ENCODE results near the gene CEP112. TPM values are rescaled to one million over a fixed set of nuclear protein-coding genes. Genes with fewer than 3 reads are reported as not detected.

Gene CEP112
- total and polyA plus RNA-seq, 2 of the 8 experiments (the other 6 are each of a cell fraction or from before 2014, with no cell fraction given): 0.62 to 3.1 TPM

- FAIRE-seq: no peak
- CTCF ChIA-PET (ENCODE audit: partially characterized antibody): interaction anchor here (0.7 kb wide), 1 partner anchor 125 kb away, joined by 3 read pairs; no protein-coding TSS in a partner anchor
Observed at GRCh38 chr17:66040402-66040801, 151.5 kb downstream of the CEP112 start.

More at GRCh38 chr17:66040402-66040801, 151.5 kb downstream of the CEP112 start:
- Histone ChIP-seq H3K27me3 (replicated peaks in 1 of 4; ENCODE audit: control insufficient read depth in 3 of 4, extremely low read depth in 1 of 4, insufficient read depth in 3 of 4, low read length in 3 of 4) (no peaks in the 10 kb centered on the region), H4K8ac (ENCODE audit: extremely low read depth, insufficient read depth, low read length) (no peak overlapping the region), H4K20me1 (replicated peaks in 1 of 2; ENCODE audit: control insufficient read depth in 1 of 2, insufficient read depth in 2 of 2, low read length in 2 of 2) (no peaks in the 10 kb centered on the region), H2BK12ac (ENCODE audit: low read depth, low read length) (no peak overlapping the region), H2BK120ac (replicated peaks; ENCODE audit: low read depth, low read length) (no peak overlapping the region), H3K9ac (replicated peaks in 1 of 4; ENCODE audit: extremely low read depth in 1 of 4, low read depth in 3 of 4, low read length in 3 of 4) (no peak overlapping the region), H4K5ac (ENCODE audit: insufficient read length, low read depth, low read length) (no peak overlapping the region), H3K14ac (ENCODE audit: insufficient read length) (no peak overlapping the region), H3K23ac (ENCODE audit: insufficient read length) (no peak overlapping the region), H4K91ac (replicated peaks; ENCODE audit: insufficient read length, low read length) (no peak overlapping the region), H3K4ac (replicated peaks; ENCODE audit: insufficient read length, low read depth, low read length) (no peak overlapping the region), H3K4me3 (ENCODE audit: extremely low read depth in 1 of 4, insufficient read depth in 2 of 4, low read depth in 3 of 4, low read length in 4 of 4) (no peak overlapping the region), H2AK5ac (ENCODE audit: low read depth, low read length) (no peak overlapping the region), H3K4me1 (replicated peaks in 1 of 4; ENCODE audit: control insufficient read depth in 3 of 4, insufficient read depth in 4 of 4, low read length in 3 of 4) (no peaks in the 10 kb centered on the region), H3K9me3 (ENCODE audit: insufficient read depth in 2 of 2, low read depth in 1 of 2, low read length in 1 of 2) (no peaks in the 10 kb centered on the region), H3K18ac (ENCODE audit: extremely low read depth, low read length) (no peak overlapping the region), H3K23me2 (ENCODE audit: low read depth, low read length) (no peaks in the 10 kb centered on the region), H2BK5ac (ENCODE audit: low read depth, low read length) (no peak overlapping the region), H2AFZ (ENCODE audit: low read length) (no peak overlapping the region), H2BK20ac (ENCODE audit: low read length) (no peak overlapping the region), H3K27ac (ENCODE audit: low read depth, low read length) (no peak overlapping the region), H3K79me1 (ENCODE audit: low read depth, low read length) (no peaks in the 10 kb centered on the region), H3K36me3 (ENCODE audit: control insufficient read depth in 2 of 4, insufficient read depth in 4 of 4, low read length in 3 of 4) (no peaks in the 10 kb centered on the region), H3K56ac (replicated peaks; ENCODE audit: insufficient read length, low read depth, low read length) (no peak overlapping the region), H3K4me2 (ENCODE audit: insufficient read depth in 1 of 2, low read depth in 2 of 2, low read length in 2 of 2) (no peak overlapping the region), H3K79me2 (ENCODE audit: control insufficient read depth in 1 of 2, insufficient read depth in 2 of 2, low read length in 2 of 2) (no peaks in the 10 kb centered on the region), H2BK15ac (ENCODE audit: low read length) (no peak overlapping the region)
- WGBS, 2 experiments (ENCODE audit: extremely low coverage in 1 of 2, insufficient coverage in 1 of 2, insufficient read length in 1 of 2, insufficient replicate concordance in 2 of 2, low coverage in 1 of 2, low lambda C conversion rate in 2 of 2, missing lambda C conversion rate in 1 of 2): 78% methylated on average over 4 of the region's 4 CpGs; no CpG with 5 or more reads in 1 of the 2 experiments
- TF ChIP-seq CTCF (IDR thresholded peaks at IDR 0.05; ENCODE audit: control extremely low read depth in 1 of 3, insufficient read depth in 1 of 3, low read depth in 1 of 3, low read length in 3 of 3) (peak; percentile 17 to 36 (median 34); a peak in 3 of 4 replicates), RAD21 (IDR thresholded peaks at IDR 0.05 in 1 of 2, conservative IDR thresholded peaks at IDR 0.05 in 1 of 2; ENCODE audit: low read depth in 2 of 2, low read length in 2 of 2) (peak in 1 of 2 experiments; percentile 13; a peak in 2 of 4 replicates), ATF2 (IDR thresholded peaks at IDR 0.05; ENCODE audit: low read length) (no peak)
- POLR2A ChIA-PET (ENCODE audit: partially characterized antibody): no interaction called here
- DNase-seq (ENCODE audit: low read depth in 1 of 2, low spot score in 2 of 2): no peak

Measured in H1 (cell line).